ENCODE measurements around the gene PLEKHJ1. TPM values are rescaled to one million over a fixed set of nuclear protein-coding genes. Genes with fewer than 3 reads are reported as not detected.

PLEKHJ1 gene
- polyA plus RNA-seq, 1 donor from 2014 or later = 219 TPM

GRCh38 chr19:2221250-2221831, 14.8 kb downstream of the PLEKHJ1 start:
- Histone ChIP-seq H3K36me3 (ENCODE audit: insufficient read depth, low read length) (no peaks in the 10 kb centered on the region), H3K27ac (ENCODE audit: low read length) (no peak overlapping the region), H3K9me2 (ENCODE audit: insufficient read depth, low read length) (no peaks in the 10 kb centered on the region), H3K4me3 (ENCODE audit: low read length) (no peak overlapping the region), H3K79me2 (replicated peaks; ENCODE audit: insufficient read depth, low read length) (no peaks in the 10 kb centered on the region), H3K9ac (ENCODE audit: low read length) (no peak overlapping the region), H3K27me3 (ENCODE audit: insufficient read depth, low read depth, low read length) (no peaks in the 10 kb centered on the region), H3K9me3 (ENCODE audit: low read length) (no peaks in the 10 kb centered on the region), H2AFZ (ENCODE audit: low read depth, low read length) (no peak overlapping the region), H4K20me1 (ENCODE audit: insufficient read depth) (no peaks in the 10 kb centered on the region), H3K4me2 (ENCODE audit: low read length) (no peak overlapping the region), H3F3A (ENCODE audit: insufficient read depth, low read length, poor library complexity, severe bottlenecking) (no peaks in the 10 kb centered on the region)
- TF ChIP-seq EP300 (conservative IDR thresholded peaks at IDR 0.05; ENCODE audit: poor library complexity, severe bottlenecking) = no peak
- TF ChIP-seq REST (IDR thresholded peaks at IDR 0.05; ENCODE audit: borderline replicate concordance) = no peak
- TF ChIP-seq RAD21 (conservative IDR thresholded peaks at IDR 0.05) = no peak
- TF ChIP-seq POLR2AphosphoS5 (IDR thresholded peaks at IDR 0.05) = no peak
- no peak for TF ChIP-seq MXI1 (conservative IDR thresholded peaks at IDR 0.05; ENCODE audit: poor library complexity, severe bottlenecking)
- TF ChIP-seq SMC3 (conservative IDR thresholded peaks at IDR 0.05; ENCODE audit: poor library complexity) = no peak
- no peak for TF ChIP-seq EZH2 (IDR thresholded peaks at IDR 0.05; ENCODE audit: borderline replicate concordance, insufficient read depth, low read length, poor library complexity, severe bottlenecking)
- TF ChIP-seq, protein P1, sequence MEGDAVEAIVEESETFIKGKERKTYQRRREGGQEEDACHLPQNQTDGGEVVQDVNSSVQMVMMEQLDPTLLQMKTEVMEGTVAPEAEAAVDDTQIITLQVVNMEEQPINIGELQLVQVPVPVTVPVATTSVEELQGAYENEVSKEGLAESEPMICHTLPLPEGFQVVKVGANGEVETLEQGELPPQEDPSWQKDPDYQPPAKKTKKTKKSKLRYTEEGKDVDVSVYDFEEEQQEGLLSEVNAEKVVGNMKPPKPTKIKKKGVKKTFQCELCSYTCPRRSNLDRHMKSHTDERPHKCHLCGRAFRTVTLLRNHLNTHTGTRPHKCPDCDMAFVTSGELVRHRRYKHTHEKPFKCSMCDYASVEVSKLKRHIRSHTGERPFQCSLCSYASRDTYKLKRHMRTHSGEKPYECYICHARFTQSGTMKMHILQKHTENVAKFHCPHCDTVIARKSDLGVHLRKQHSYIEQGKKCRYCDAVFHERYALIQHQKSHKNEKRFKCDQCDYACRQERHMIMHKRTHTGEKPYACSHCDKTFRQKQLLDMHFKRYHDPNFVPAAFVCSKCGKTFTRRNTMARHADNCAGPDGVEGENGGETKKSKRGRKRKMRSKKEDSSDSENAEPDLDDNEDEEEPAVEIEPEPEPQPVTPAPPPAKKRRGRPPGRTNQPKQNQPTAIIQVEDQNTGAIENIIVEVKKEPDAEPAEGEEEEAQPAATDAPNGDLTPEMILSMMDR (IDR thresholded peaks at IDR 0.05; ENCODE audit: poor library complexity, severe bottlenecking) = no peak
- TF ChIP-seq TAF1 (IDR thresholded peaks at IDR 0.05; ENCODE audit: low read depth) = no peak

DNA sequence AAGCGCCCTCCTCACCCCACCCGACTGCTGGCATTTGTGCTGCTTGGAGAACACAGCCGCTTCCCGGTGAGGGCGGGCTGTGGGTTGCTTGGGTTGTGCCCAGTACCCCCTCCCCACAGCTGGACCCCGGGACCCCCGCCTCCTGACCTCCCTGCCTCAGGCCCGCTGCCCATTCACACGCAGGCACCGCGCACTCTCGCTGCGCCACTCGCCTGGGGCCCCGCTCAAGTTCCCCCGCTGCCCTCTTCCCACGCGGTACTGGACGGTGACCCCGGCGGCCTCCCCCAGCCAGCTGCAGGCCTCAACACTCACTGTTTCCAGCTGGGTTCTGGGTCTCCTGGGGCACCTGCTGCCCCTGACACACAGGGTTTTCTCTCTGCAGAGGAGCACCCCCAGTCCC, 16.4 kb downstream of the PLEKHJ1 start:
- Histone ChIP-seq H3K9ac (ENCODE audit: low read length) (no peak overlapping the region), H3K27ac (ENCODE audit: low read length) (no peak overlapping the region), H3K9me2 (ENCODE audit: insufficient read depth, low read length) (no peaks in the 10 kb centered on the region), H3K4me2 (ENCODE audit: low read length) (no peak overlapping the region), H3K4me3 (ENCODE audit: low read length) (no peak overlapping the region), H2AFZ (ENCODE audit: low read depth, low read length) (no peak overlapping the region), H3F3A (ENCODE audit: insufficient read depth, low read length, poor library complexity, severe bottlenecking) (no peaks in the 10 kb centered on the region), H3K79me2 (replicated peaks; ENCODE audit: insufficient read depth, low read length) (no peaks in the 10 kb centered on the region), H4K20me1 (ENCODE audit: insufficient read depth) (no peaks in the 10 kb centered on the region), H3K27me3 (ENCODE audit: insufficient read depth, low read depth, low read length) (no peaks in the 10 kb centered on the region), H3K9me3 (ENCODE audit: low read length) (no peaks in the 10 kb centered on the region), H3K36me3 (ENCODE audit: insufficient read depth, low read length) (no peaks in the 10 kb centered on the region)
- TF ChIP-seq SMC3 (conservative IDR thresholded peaks at IDR 0.05; ENCODE audit: poor library complexity) (no peak), RAD21 (conservative IDR thresholded peaks at IDR 0.05) (no peak), REST (IDR thresholded peaks at IDR 0.05; ENCODE audit: borderline replicate concordance) (no peak), EP300 (conservative IDR thresholded peaks at IDR 0.05; ENCODE audit: poor library complexity, severe bottlenecking) (no peak), TAF1 (IDR thresholded peaks at IDR 0.05; ENCODE audit: low read depth) (no peak), EZH2 (IDR thresholded peaks at IDR 0.05; ENCODE audit: borderline replicate concordance, insufficient read depth, low read length, poor library complexity, severe bottlenecking) (no peak), MXI1 (conservative IDR thresholded peaks at IDR 0.05; ENCODE audit: poor library complexity, severe bottlenecking) (no peak), POLR2AphosphoS5 (IDR thresholded peaks at IDR 0.05) (no peak)
- TF ChIP-seq, protein P1 (IDR thresholded peaks at IDR 0.05; ENCODE audit: poor library complexity, severe bottlenecking) = no peak

Measured in neural cell (in vitro differentiated cells).